Liver (tissue), 9 donors: ENCODE measurements around the gene FMN1. TPM values are rescaled to one million over a fixed set of nuclear protein-coding genes. Genes with fewer than 3 reads are reported as not detected.

Experiments used
- DNase-seq: peaks from one replicate; pipeline ENCODE4 v3.0.0-alpha.2; 2017; ENCODE audit warnings: low spot score
- H3K27ac ChIP-seq, 2 donors: one replicate each; pipeline ENCODE4 v1.7.0; 2013; ENCODE audit warnings: inconsistent platforms in 2 of 2, low read length in 2 of 2, control low read depth in 1 of 2, low read depth in 1 of 2, mild to moderate bottlenecking in 1 of 2
- H3K27me3 ChIP-seq, 4 donors: one replicate each; pipeline versions ENCODE4 v1.6.1 to v1.7.0; 2013; ENCODE audit warnings: low read length in 3 of 4, inconsistent platforms in 1 of 4, mild to moderate bottlenecking in 1 of 4, moderate library complexity in 1 of 4; ENCODE audit not compliant: control insufficient read depth in 4 of 4, insufficient read depth in 4 of 4
- H3K36me3 ChIP-seq, 4 donors: one replicate each; pipeline versions ENCODE4 v1.6.1 to v1.7.0; 2013; ENCODE audit warnings: low read length in 3 of 4, mild to moderate bottlenecking in 3 of 4, low read depth in 1 of 4, moderate library complexity in 1 of 4; ENCODE audit not compliant: control insufficient read depth in 4 of 4, insufficient read depth in 3 of 4
- H3K4me1 ChIP-seq, 4 donors: one replicate each; pipeline versions ENCODE4 v1.6.1 to v1.7.0; 2013; ENCODE audit warnings: low read length in 3 of 4, mild to moderate bottlenecking in 3 of 4, moderate library complexity in 1 of 4; ENCODE audit not compliant: control insufficient read depth in 4 of 4, insufficient read depth in 4 of 4
- H3K4me3 ChIP-seq, 3 donors: one replicate each; pipeline versions ENCODE4 v1.6.1 to v1.7.0; 2013; ENCODE audit warnings: low read length in 3 of 3, control low read depth in 1 of 3, low read depth in 1 of 3, mild to moderate bottlenecking in 1 of 3
- H3K9ac ChIP-seq, 2 donors: one replicate each; pipeline ENCODE4 v1.7.0; 2013; ENCODE audit warnings: low read length in 2 of 2, mild to moderate bottlenecking in 2 of 2, moderate library complexity in 2 of 2, control low read depth in 1 of 2, low read depth in 1 of 2
- H3K9me3 ChIP-seq, 4 donors: one replicate each; pipeline versions ENCODE4 v1.6.1 to v1.7.0; 2013; ENCODE audit warnings: low read length in 3 of 4; ENCODE audit not compliant: control insufficient read depth in 4 of 4
- CTCF ChIP-seq: fragments of 150-350 bp; IDR thresholded peaks from 2 replicates; pipeline ENCODE4 v1.5.1; 2017; ENCODE audit warnings: improper control_type of control experiment, low read depth, low read length; ENCODE audit not compliant: missing input control
- EGR1 ChIP-seq, 2 donors: IDR thresholded peaks; 2 replicates each; pipeline ENCODE4 v1.6.1; 2016 to 2018; ENCODE audit warnings: antibody characterized with exemption in 2 of 2, low read depth in 2 of 2
- FOXA1 ChIP-seq: IDR thresholded peaks from 2 replicates; pipeline ENCODE4 v1.6.1; 2016; ENCODE audit warnings: antibody characterized with exemption
- FOXA2 ChIP-seq: IDR thresholded peaks from 2 replicates; pipeline ENCODE4 v1.6.1; 2016; ENCODE audit warnings: antibody characterized with exemption
- GABPA ChIP-seq, 2 donors: IDR thresholded peaks in 1 of 2; conservative IDR thresholded peaks in 1 of 2; 2 replicates each; pipeline ENCODE4 v1.6.1; 2016; ENCODE audit warnings: antibody characterized with exemption in 2 of 2, mild to moderate bottlenecking in 1 of 2, moderate library complexity in 1 of 2
- HNF4A ChIP-seq, 2 donors: conservative IDR thresholded peaks; 2 replicates each; pipeline ENCODE4 v1.6.1; 2016; ENCODE audit warnings: antibody characterized with exemption in 2 of 2, mild to moderate bottlenecking in 2 of 2
- HNF4G ChIP-seq: IDR thresholded peaks from 2 replicates; pipeline ENCODE4 v1.6.1; 2016; ENCODE audit warnings: antibody characterized with exemption
- JUND ChIP-seq, 2 donors: IDR thresholded peaks; 2 replicates each; pipeline ENCODE4 v1.6.1; 2016; ENCODE audit warnings: antibody characterized with exemption in 2 of 2
- MAX ChIP-seq: IDR thresholded peaks from 2 replicates; pipeline ENCODE4 v1.6.1; 2016; ENCODE audit warnings: antibody characterized with exemption
- NR2F2 ChIP-seq: IDR thresholded peaks from 2 replicates; pipeline ENCODE4 v1.6.1; 2016; ENCODE audit warnings: antibody characterized with exemption
- RAD21 ChIP-seq, 2 donors: IDR thresholded peaks; 2 replicates each; pipeline ENCODE4 v1.6.1; 2016; ENCODE audit warnings: antibody characterized with exemption in 2 of 2, mild to moderate bottlenecking in 2 of 2
- RXRA ChIP-seq, 2 donors: IDR thresholded peaks; 2 replicates each; pipeline ENCODE4 v1.6.1; 2017 to 2018; ENCODE audit warnings: antibody characterized with exemption in 2 of 2, mild to moderate bottlenecking in 1 of 2
- SP1 ChIP-seq: IDR thresholded peaks from 2 replicates; pipeline ENCODE4 v1.6.1; 2018; ENCODE audit warnings: antibody characterized with exemption, mild to moderate bottlenecking
- TAF1 ChIP-seq: conservative IDR thresholded peaks from 2 replicates; pipeline ENCODE4 v1.6.1; 2016; ENCODE audit warnings: antibody characterized with exemption, mild to moderate bottlenecking
- YY1 ChIP-seq: IDR thresholded peaks from 2 replicates; pipeline ENCODE4 v1.6.1; 2016; ENCODE audit warnings: antibody characterized with exemption, mild to moderate bottlenecking
- ZBTB33 ChIP-seq: IDR thresholded peaks from 2 replicates; pipeline ENCODE4 v1.6.1; 2016; ENCODE audit warnings: antibody characterized with exemption
- WGBS: extraction: QIAGEN DNeasy Blood & Tissue Kit; methylation state at CpG from one replicate; pipeline ENCODE4 v1.1.7; 2013; 5-methylcytosine and 5-hydroxymethylcytosine counted together
- polyA plus RNA-seq, 2 donors: library from polyadenylated mRNA; stranded (reverse) in 1 of 2; unstranded in 1 of 2; fragments of 200-250 nt in 1 of 2; fragments of >200 nt in 1 of 2; fragmentation: Nextera tagmentation in 1 of 2; extraction: Ambion mirVana in 1 of 2; gene quantifications; one replicate each; pipeline versions ENCODE4 v1.2.1 to v1.2.3, GENCODE V29; 2013 to 2015
- total RNA-seq, 2 donors: library from RNA; depleted of rRNA; stranded (reverse); fragments of >200 nt; gene quantifications; one replicate each; pipeline ENCODE4 v1.2.3, GENCODE V29; 2014
- TF ChIP-seq, protein P1 (sequence below): IDR thresholded peaks from 2 replicates; pipeline ENCODE4 v1.6.1; 2016; ENCODE audit warnings: antibody characterized with exemption, mild to moderate bottlenecking
- TF ChIP-seq, protein P2 (sequence below): IDR thresholded peaks from 2 replicates; pipeline ENCODE4 v1.6.1; 2016; ENCODE audit warnings: antibody characterized with exemption
- donor health status: healthy.
- donor health status: healthy.
- donor health status: healthy.
- donor health status: healthy.
- donor health status: healthy.

Gene FMN1
- total and polyA plus RNA-seq, 4 donors: 0.21 to 5.4 (median 0.53) TPM

DNA sequence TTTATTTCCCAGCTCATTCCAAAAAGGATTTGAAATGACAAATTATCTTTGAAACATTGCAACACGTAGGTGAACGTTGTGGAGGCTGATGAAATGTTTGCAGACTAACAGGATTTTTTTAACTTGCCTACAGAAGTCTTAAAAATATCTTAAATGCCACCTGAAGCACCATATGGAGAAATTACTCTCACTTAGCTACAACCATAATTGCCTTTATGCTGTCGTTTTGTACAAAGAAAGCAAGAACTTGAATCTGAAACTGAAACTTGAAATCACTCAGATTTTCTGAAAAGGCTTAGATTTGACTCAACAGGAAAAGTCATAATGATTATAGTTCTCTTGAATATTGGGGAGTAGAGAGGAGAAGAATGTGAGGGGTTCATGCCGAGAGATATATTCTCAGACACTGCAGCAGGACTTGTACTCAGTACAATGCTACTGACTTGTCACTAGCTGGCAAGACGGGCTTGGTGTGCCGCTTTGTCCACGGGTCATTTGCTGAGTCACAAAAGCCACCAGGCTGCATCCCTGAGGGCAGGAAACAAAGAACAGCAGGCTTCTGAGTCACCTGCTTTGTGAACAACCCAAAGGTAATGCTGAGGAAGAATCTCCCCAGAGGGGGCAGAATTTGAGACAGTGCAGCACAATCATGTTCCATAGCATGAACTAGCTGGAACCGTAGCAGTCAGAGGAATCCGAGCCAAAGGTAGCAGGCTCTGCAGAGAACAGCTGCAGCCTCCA, 7.1 kb upstream of the FMN1 start:
- Histone ChIP-seq H3K36me3 (no peaks in the 10 kb centered on the region), H3K4me1 (peaks cover 0 to 9% (median 3%) of the 10 kb centered on the region in 4 donors), H3K9ac (no peak overlapping the region), H3K27me3 (no peaks in the 10 kb centered on the region), H3K27ac (no peak overlapping the region), H3K4me3 (peak overlapping the region; percentile 8 to 39 (median 38)), H3K9me3 (no peaks in the 10 kb centered on the region)
- TF ChIP-seq CTCF (peak; percentile 8), TAF1 (no peak), EGR1 (IDR thresholded peaks at IDR 0.05; ENCODE audit: low read depth in 2 of 2) (no peak), SP1 (no peak), FOXA2 (no peak), HNF4A (conservative IDR thresholded peaks at IDR 0.05) (peak; percentile 9 to 49), GABPA (IDR thresholded peaks at IDR 0.05 in 1 of 2, conservative IDR thresholded peaks at IDR 0.05 in 1 of 2) (no peak), YY1 (peak; percentile 32), HNF4G (no peak), JUND (IDR thresholded peaks at IDR 0.05) (peak in 1 of 2 donors; percentile 76), RXRA (IDR thresholded peaks at IDR 0.05) (no peak), FOXA1 (no peak), ZBTB33 (no peak), NR2F2 (no peak), MAX (no peak), RAD21 (IDR thresholded peaks at IDR 0.05) (no peak)
- TF ChIP-seq, protein P1, sequence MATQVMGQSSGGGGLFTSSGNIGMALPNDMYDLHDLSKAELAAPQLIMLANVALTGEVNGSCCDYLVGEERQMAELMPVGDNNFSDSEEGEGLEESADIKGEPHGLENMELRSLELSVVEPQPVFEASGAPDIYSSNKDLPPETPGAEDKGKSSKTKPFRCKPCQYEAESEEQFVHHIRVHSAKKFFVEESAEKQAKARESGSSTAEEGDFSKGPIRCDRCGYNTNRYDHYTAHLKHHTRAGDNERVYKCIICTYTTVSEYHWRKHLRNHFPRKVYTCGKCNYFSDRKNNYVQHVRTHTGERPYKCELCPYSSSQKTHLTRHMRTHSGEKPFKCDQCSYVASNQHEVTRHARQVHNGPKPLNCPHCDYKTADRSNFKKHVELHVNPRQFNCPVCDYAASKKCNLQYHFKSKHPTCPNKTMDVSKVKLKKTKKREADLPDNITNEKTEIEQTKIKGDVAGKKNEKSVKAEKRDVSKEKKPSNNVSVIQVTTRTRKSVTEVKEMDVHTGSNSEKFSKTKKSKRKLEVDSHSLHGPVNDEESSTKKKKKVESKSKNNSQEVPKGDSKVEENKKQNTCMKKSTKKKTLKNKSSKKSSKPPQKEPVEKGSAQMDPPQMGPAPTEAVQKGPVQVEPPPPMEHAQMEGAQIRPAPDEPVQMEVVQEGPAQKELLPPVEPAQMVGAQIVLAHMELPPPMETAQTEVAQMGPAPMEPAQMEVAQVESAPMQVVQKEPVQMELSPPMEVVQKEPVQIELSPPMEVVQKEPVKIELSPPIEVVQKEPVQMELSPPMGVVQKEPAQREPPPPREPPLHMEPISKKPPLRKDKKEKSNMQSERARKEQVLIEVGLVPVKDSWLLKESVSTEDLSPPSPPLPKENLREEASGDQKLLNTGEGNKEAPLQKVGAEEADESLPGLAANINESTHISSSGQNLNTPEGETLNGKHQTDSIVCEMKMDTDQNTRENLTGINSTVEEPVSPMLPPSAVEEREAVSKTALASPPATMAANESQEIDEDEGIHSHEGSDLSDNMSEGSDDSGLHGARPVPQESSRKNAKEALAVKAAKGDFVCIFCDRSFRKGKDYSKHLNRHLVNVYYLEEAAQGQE: no peak
- TF ChIP-seq, protein P2, sequence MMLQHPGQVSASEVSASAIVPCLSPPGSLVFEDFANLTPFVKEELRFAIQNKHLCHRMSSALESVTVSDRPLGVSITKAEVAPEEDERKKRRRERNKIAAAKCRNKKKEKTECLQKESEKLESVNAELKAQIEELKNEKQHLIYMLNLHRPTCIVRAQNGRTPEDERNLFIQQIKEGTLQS: no peak
- no peak for DNase-seq
- WGBS: 18% methylated on average over 9 of the region's 9 CpGs
